Measurements from ENCODE around the gene SARDH. TPM values are rescaled to one million over a fixed set of nuclear protein-coding genes. Genes with fewer than 3 reads are reported as not detected.

The SARDH gene
- total and polyA plus RNA-seq, 12 donors: 0.81 to 9.6 (median 3.0) TPM

- DNase-seq: peak in 6 of 7 donors; percentile 6 to 65 (median 42)
- TF ChIP-seq, protein P1, sequence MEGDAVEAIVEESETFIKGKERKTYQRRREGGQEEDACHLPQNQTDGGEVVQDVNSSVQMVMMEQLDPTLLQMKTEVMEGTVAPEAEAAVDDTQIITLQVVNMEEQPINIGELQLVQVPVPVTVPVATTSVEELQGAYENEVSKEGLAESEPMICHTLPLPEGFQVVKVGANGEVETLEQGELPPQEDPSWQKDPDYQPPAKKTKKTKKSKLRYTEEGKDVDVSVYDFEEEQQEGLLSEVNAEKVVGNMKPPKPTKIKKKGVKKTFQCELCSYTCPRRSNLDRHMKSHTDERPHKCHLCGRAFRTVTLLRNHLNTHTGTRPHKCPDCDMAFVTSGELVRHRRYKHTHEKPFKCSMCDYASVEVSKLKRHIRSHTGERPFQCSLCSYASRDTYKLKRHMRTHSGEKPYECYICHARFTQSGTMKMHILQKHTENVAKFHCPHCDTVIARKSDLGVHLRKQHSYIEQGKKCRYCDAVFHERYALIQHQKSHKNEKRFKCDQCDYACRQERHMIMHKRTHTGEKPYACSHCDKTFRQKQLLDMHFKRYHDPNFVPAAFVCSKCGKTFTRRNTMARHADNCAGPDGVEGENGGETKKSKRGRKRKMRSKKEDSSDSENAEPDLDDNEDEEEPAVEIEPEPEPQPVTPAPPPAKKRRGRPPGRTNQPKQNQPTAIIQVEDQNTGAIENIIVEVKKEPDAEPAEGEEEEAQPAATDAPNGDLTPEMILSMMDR (IDR thresholded peaks at IDR 0.05): no peak
- TF ChIP-seq POLR2A (IDR thresholded peaks at IDR 0.05): no peak
- Histone ChIP-seq H3K9me3 (replicated peaks in 1 of 3) (no peaks in the 10 kb centered on the region), H3K27ac (no peak overlapping the region), H3K4me3 (no peak overlapping the region), H3K36me3 (replicated peaks in 1 of 2) (peaks cover 0 to 12% of the 10 kb centered on the region in 2 donors), H3K27me3 (no peaks in the 10 kb centered on the region), H3K4me1 (replicated peaks in 1 of 2) (peaks cover 0 to 14% of the 10 kb centered on the region in 2 donors)
- 52 to 81% (median 71%) methylated on average over 19 to 32 of the region's 32 CpGs for WGBS, 4 donors
- intact Hi-C loops (cut with DNase I): no loop called here
Measured at GRCh38 chr9:133759146-133759900, 21.2 kb upstream of the SARDH start.

- Histone ChIP-seq H3K36me3 (replicated peaks in 1 of 2) (peaks cover 0 to 1% of the 10 kb centered on the region in 2 donors), H3K27ac (no peak overlapping the region), H3K4me1 (replicated peaks in 1 of 2) (peaks cover 0 to 14% of the 10 kb centered on the region in 2 donors), H3K9me3 (replicated peaks in 1 of 3) (no peaks in the 10 kb centered on the region), H3K27me3 (no peaks in the 10 kb centered on the region), H3K4me3 (no peak overlapping the region)
- 58 to 74% (median 65%) methylated on average over 5 to 7 of the region's 7 CpGs for WGBS, 4 donors
- TF ChIP-seq, protein P1 (IDR thresholded peaks at IDR 0.05): no peak
- no peak for TF ChIP-seq POLR2A (IDR thresholded peaks at IDR 0.05)
- peak in 4 of 7 donors; percentile 1 to 50 (median 18) for DNase-seq
- intact Hi-C loops (cut with DNase I): no loop called here
Measured at GRCh38 chr9:133758228-133758627, 20.1 kb upstream of the SARDH start.

DNA sequence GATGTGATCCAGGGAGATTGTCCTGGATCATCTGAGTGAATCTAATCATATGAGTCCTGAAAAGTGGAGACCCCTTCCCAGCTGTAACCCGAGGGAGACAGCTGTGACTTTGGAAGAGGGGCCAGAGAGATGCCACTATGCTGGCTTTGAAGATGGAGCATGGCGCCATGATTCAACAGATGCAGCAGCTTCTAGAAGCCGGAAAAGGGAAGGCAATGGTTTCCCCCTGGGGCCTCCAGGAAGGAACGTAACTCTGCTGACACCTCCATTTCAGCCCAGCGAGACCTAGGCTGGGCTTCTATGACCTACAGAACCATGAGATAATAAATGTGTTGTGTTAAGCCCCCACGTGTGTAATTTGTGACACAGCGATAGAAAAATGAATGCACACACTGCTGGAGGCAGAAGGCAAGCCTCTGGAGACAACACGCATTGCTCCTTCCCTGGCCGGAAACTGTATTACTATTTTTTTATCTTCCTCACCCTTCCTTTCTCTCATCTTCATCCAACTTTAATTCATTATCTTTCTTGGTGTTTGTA lies 16.6 kb upstream of the SARDH start:
- intact Hi-C loops (cut with DNase I): no loop called here
- Histone ChIP-seq H3K36me3 (replicated peaks in 1 of 2) (no peaks in the 10 kb centered on the region), H3K27ac (no peak overlapping the region), H3K4me1 (replicated peaks in 1 of 2) (peaks cover 0 to 14% of the 10 kb centered on the region in 2 donors), H3K9me3 (replicated peaks in 1 of 3) (no peaks in the 10 kb centered on the region), H3K4me3 (no peak overlapping the region), H3K27me3 (no peaks in the 10 kb centered on the region)
- DNase-seq: peak in 5 of 7 donors; percentile 1 to 37 (median 11)
- TF ChIP-seq, protein P1 (IDR thresholded peaks at IDR 0.05): no peak
- TF ChIP-seq POLR2A (IDR thresholded peaks at IDR 0.05): no peak
- 45 to 52% (median 47%) methylated on average over 9 of the region's 9 CpGs for WGBS, 4 donors

DNA sequence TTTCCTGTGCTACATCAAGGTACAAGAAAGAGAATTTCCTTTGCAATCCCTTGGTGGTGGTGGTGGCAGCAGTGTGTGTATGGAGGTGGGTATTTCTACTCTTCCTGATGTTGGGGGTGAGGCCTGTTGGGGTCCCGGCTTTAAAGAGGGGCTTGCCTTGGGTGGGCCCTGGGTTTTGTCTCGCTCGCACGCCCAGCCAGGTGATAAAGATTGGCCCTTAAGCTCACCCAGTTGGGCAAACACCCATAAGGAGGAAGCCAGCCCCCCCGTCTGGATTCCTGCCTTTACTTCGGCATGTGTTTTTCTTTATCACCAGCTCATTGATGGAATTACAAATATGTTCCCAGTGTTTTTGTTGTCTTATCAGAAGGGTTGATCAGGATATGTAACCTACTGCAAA lies 16.0 kb upstream of the SARDH start:
- 84 to 95% (median 91%) methylated on average over 5 to 6 of the region's 6 CpGs for WGBS, 4 donors
- intact Hi-C loops (cut with DNase I): no loop called here
- Histone ChIP-seq H3K36me3 (replicated peaks in 1 of 2) (no peaks in the 10 kb centered on the region), H3K4me3 (no peak overlapping the region), H3K4me1 (replicated peaks in 1 of 2) (peaks cover 0 to 12% of the 10 kb centered on the region in 2 donors), H3K27ac (no peak overlapping the region), H3K9me3 (replicated peaks in 1 of 3) (no peaks in the 10 kb centered on the region), H3K27me3 (no peaks in the 10 kb centered on the region)
- peak in 5 of 7 donors; percentile 0 to 49 (median 9) for DNase-seq
- TF ChIP-seq POLR2A (IDR thresholded peaks at IDR 0.05): no peak
- TF ChIP-seq, protein P1 (IDR thresholded peaks at IDR 0.05): no peak
